A549 (cell line): ENCODE results near the gene YDJC.

ENCODE experiments used
- MAFK ChIP-seq: fragments of 450-650 bp; IDR thresholded peaks from 2 replicates; pipeline ENCODE4 v1.6.1; 2014; ENCODE audit not compliant: partially characterized antibody
- NFE2L2 ChIP-seq: fragments of 150-350 bp; conservative IDR thresholded peaks from 2 replicates; pipeline ENCODE4 v1.6.1; 2014; ENCODE audit warnings: low read length
- PHF8 ChIP-seq: fragments of 200-600 bp; sonication (generic); IDR thresholded peaks from 2 replicates; pipeline ENCODE4 v1.6.1; 2016; ENCODE audit warnings: low read depth, mild to moderate bottlenecking, antibody characterized with exemption, moderate library complexity, borderline replicate concordance
- POLR2A ChIP-seq: IDR thresholded peaks from 2 replicates; pipeline ENCODE4 v1.6.1; 2012; ENCODE audit warnings: mild to moderate bottlenecking, low read length
- RFX5 ChIP-seq: fragments of 450-650 bp; IDR thresholded peaks from 2 replicates; pipeline ENCODE4 v1.7.1; 2014; ENCODE audit warnings: antibody characterized with exemption, mild to moderate bottlenecking, moderate library complexity
- RNF2 ChIP-seq: fragments of 200-600 bp; sonication (generic); IDR thresholded peaks from 2 replicates; pipeline ENCODE4 v1.6.1; 2016; ENCODE audit warnings: low read depth, mild to moderate bottlenecking, antibody characterized with exemption, moderate library complexity, borderline replicate concordance
- TF ChIP-seq, protein P1 (sequence below): IDR thresholded peaks from 2 replicates; pipeline ENCODE4 v1.6.1; 2012
- TF ChIP-seq, protein P2 (sequence below): fragments of 450-650 bp; IDR thresholded peaks from 2 replicates; pipeline ENCODE4 v1.6.1; 2014; ENCODE audit warnings: antibody characterized with exemption
- TF ChIP-seq, protein P3 (sequence below): fragments of >200 bp; sonication (Bioruptor Twin); formaldehyde crosslinking; IDR thresholded peaks from 3 replicates; pipeline ENCODE4 v1.5.1; 2016
- TF ChIP-seq, protein P4 (sequence below): IDR thresholded peaks from 2 replicates; pipeline ENCODE4 v1.6.1; 2012; ENCODE audit warnings: low read depth, borderline replicate concordance

DNA sequence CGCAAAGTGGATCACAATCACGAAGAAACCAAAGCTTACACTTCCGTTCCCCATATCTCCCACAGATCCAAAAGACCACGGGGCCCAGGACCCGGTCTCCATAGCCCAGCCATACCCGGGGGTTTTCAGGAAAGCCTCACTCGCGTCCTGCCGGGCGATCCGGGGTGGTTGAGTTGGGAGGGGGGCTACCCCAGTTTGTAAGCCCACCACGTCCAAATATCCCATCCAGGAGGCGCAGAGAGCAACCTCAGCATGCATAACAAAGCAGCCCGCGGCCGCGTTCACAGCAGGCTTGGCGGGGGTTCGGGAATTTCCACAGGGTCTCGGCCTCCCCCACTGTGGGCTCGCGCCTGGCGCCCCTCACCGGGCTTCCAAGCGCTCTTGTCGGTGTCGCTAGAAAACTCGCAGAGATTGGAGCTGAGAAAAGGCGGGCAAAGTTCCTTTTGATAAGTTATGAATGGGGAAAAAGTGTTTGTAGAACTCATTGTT, 21.7 kb upstream of the YDJC start:
- TF ChIP-seq, protein P1, sequence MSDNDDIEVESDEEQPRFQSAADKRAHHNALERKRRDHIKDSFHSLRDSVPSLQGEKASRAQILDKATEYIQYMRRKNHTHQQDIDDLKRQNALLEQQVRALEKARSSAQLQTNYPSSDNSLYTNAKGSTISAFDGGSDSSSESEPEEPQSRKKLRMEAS, result no peak
- TF ChIP-seq POLR2A (no peak), RNF2 (peak; percentile 51; the same call in 1 of the 2 replicates), PHF8 (no peak), NFE2L2 (no peak), RFX5 (no peak), MAFK (no peak)
- TF ChIP-seq, protein P2, sequence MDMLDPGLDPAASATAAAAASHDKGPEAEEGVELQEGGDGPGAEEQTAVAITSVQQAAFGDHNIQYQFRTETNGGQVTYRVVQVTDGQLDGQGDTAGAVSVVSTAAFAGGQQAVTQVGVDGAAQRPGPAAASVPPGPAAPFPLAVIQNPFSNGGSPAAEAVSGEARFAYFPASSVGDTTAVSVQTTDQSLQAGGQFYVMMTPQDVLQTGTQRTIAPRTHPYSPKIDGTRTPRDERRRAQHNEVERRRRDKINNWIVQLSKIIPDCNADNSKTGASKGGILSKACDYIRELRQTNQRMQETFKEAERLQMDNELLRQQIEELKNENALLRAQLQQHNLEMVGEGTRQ, result no peak
- TF ChIP-seq, protein P3, sequence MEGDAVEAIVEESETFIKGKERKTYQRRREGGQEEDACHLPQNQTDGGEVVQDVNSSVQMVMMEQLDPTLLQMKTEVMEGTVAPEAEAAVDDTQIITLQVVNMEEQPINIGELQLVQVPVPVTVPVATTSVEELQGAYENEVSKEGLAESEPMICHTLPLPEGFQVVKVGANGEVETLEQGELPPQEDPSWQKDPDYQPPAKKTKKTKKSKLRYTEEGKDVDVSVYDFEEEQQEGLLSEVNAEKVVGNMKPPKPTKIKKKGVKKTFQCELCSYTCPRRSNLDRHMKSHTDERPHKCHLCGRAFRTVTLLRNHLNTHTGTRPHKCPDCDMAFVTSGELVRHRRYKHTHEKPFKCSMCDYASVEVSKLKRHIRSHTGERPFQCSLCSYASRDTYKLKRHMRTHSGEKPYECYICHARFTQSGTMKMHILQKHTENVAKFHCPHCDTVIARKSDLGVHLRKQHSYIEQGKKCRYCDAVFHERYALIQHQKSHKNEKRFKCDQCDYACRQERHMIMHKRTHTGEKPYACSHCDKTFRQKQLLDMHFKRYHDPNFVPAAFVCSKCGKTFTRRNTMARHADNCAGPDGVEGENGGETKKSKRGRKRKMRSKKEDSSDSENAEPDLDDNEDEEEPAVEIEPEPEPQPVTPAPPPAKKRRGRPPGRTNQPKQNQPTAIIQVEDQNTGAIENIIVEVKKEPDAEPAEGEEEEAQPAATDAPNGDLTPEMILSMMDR, result no peak
- TF ChIP-seq, protein P4, sequence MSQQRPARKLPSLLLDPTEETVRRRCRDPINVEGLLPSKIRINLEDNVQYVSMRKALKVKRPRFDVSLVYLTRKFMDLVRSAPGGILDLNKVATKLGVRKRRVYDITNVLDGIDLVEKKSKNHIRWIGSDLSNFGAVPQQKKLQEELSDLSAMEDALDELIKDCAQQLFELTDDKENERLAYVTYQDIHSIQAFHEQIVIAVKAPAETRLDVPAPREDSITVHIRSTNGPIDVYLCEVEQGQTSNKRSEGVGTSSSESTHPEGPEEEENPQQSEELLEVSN, result no peak
